Right kidney (tissue), 1 donor: ENCODE data around the gene SLC6A1.
"Not testable (repeated sequence)": the region's sequence is repeated elsewhere in the genome, so short reads cannot be mapped to it uniquely, and the experiment has no call there.

Experiments
- DNase-seq: peaks from one replicate; pipeline ENCODE4 v3.0.0-alpha.2; 2016

The SLC6A1 gene

DNA sequence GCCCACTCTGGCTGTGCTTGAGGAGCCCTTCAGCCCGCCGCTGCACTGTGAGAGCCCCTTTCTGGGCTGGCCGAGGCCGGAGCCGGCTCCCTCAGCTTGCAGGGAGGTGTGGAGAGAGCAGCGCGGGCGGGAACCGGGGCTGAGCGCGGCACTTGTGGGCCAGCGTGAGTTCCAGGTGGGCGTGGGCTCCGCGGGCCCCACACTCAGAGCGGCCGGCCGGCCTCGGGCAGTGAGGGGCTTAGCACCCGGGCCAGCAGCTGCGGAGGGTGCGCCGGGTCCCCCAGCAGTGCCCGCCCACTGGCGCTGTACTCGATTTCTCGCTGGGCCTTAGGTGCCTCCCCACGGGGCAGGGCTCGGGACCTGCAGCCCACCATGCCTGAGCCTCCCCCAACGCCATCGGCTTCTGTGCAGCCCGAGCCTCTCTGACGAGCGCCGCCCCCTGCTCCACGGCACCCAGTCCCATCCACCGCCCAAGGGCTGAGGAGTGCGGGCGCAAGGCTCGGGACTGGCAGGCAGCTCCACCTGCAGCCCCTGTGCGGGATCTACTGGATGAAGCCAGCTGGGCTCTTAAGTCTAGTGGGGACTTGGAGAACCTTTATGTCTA is 68.8 kb downstream of the SLC6A1 start:
- DNase-seq = not testable (repeated sequence)

DNA sequence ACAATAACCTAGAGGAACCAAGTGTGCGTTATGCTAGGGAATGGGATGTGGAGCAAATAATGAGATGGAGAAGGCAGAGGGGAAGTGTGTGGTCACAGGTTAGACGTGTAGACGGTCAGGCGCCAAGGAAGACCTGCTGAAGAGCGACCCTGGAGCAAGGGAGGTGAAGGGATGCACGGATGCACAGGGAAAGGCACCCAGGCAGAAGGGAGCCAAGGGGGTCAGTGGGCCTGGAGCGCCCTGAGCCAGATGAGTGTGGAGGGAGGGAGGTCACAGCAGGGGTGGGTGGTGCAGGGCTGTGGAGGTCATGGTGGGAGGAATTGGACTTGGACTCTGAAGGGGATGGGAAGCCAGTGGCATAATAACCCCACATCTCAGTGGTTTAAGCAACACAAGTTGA is 70.2 kb downstream of the SLC6A1 start:
- DNase-seq = no peak

DNA sequence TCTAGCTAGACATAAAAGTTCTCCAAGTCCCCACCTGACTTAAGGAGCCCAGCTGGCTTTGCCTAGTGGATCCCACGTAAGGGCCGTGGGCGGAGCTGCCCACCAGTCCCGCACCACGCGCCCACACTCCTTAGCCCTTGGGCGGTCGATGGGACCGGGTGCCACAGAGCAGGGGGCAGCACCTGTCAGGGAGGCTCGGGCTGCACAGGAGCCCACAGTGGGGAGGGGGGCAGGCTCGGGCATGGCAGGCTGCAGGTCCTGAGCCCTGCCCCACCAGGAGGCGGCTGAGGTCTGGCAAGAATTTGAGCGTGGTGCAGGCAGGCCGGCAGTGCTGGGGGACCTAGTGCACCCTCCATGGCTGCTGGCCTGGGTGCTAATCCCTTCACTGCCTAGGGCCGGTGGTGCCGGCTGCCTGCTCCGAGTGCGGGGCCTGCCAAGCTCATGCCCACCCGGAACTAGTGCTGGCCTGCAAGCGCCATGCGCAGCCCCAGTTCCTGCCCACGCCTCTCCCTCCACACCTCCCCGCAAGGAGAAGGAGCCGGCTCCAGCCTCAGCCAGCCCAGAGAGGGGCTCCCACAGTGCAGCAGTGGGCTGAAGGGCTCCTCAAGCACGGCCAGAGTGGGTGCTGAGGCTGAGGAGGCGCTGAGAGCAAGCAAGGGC is 78.7 kb downstream of the SLC6A1 start:
- no peak for DNase-seq

DNA sequence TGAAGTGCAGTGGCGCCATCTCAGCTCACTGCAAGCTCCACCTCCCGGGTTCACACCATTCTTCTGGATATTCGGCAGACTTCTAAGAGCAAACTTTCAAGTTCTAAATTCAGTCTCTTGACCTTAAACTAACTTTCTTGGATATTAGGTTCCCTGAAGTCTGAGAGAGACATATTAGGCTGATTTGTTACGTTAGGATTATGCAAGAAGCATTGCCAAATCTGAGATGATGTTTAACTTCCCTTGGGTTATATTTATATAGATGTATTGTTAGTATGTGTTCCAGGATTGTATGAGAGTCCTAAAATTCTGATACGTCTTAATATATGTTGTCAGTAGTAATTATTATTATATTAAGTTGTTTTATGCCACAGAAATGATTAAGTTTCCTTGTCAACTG is 80.1 kb downstream of the SLC6A1 start:
- no peak for DNase-seq

DNA sequence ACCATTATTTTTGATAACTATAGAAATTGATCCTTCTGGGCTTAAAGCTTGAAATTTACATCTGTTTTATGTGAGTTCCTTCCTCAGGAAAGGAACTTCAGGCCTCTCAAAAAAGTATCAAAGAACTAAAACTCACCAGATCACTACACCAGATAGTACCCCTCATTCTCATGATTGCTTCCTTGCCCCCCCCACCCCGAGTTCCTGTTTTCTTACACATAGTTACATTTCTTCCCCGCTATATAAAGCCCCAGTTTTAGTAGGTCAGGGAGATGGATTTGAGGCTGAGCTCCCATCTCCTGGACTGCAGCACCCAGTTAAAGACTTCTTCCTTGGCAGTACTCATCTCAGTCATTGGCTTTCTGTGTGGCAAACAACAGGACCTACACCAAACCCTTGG is 81.5 kb downstream of the SLC6A1 start:
- no peak for DNase-seq

DNA sequence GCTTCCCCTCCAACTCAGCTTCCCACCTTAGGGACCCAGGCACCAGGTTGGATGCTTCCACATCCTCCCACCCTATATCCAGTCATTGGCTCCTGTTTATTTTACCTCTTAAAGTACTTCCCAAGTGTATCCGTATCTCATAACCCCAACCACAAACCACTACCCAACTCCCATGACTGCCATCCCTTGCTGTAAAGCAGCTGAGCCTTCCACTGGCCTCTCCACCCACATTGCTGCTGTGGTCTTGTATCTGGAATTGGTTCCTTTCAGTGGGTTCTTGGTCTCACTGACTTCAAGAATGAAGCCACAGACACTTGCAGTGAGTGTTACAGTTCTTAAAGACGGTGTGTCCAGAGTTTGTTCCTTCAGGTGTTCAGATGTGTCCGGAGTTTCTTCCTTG is 81.9 kb downstream of the SLC6A1 start:
- DNase-seq = no peak

DNA sequence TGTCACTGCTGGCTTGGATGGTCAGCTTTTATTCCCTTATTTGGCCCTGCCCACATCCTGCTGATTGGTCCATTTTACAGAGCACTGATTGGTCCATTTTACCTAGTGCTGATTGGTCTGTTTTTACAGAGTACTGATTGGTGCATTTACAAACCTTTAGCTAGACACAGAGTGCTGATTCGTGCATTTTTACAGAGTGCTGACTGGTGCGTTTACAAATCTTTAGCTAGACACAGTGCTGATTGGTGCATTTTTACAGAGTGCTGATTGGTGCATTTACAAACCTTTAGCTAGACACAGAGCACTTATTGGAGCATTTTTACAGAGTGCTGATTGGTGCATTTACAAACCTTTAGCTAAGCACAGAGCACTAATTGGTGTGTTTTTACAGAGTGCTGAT is 82.6 kb downstream of the SLC6A1 start:
- DNase-seq = not testable (repeated sequence)

DNA sequence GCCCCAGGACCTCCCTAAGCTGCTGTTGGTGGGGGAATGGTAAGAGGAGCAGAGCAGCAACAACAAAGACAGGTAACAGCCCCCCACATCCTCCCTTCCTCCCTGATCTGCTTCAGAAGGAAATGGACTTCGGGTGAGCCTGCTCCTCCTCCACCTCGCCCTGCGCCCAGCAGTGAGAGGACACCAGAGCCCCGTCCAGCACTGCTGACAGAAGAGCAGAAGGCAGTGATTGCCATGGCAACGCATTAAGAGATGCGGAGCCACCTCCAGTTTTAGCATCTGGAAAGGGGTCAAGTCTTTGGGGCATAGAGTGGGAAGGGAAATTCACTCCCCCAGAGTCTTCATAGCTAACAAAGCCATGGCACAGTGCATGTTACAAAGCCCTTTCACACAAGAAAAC is 84.2 kb downstream of the SLC6A1 start:
- no peak for DNase-seq

DNA sequence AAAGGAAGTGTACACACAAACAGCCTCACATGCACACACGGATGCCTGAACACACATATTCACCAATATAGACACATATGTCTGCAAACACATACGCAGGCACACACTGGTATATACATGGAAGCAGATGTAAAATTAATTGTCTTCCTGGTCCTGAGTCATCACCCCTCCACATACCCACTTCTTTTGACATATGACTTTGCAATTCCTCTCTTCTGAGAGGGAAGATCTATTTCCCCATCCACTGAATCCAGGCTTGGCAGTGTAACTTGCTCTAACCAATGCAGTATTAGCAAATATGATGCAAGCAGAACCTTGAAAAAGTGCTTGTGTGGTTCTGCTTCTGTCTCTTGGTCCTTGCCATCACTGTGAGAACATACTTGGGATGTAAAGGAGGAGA is 84.9 kb downstream of the SLC6A1 start:
- DNase-seq = no peak

DNA sequence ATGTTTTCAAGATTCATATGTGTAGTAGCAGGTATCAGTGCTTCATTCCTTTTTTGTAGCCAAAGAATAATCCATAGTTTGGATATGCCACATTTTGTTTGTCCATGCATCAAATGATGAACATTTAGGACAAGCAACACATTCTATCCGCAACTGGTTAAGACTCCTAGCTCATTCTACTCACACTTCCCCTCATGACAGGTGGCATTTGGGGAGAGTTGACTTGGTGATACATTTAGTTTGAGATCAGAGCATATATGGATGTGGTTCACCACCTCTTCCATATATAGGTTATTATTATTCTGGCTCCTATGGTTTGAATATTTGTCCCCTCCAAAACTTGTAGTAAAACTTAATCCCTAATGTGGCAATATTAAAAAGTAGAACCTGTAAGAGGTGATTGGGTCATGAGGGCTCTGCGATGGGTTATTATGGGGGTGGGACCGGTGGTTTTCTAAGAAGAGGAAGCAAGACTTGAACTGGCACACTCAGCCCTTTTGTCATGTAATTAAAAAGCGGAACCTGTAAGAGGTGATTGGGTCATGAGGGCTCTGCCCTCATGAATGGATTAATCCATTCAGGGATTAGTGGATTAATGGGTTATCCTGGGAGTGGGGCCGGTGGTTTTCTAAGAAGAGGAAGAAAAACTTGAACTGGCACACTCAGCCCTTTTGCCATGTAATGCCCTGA is 86.4 kb downstream of the SLC6A1 start:
- DNase-seq = no peak

DNA sequence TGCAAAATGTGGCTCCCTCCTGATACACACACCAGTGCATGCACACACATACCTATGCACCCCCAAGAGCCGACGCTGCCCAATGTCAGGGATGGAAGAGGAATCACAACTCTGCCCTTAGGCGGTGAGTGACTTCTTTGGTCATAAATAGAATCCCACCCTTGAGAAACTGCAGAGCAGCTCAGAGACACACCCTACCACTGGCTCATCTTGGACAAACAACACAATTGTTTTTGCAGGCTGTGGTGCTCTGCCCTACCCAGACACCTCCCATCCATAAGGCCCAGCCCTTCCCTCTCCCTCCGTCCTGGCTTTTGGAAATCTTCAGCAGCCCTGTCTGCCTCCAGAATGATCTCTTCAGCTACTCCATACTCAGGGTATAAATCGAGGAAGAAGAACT is 87.9 kb downstream of the SLC6A1 start:
- DNase-seq = no peak

DNA sequence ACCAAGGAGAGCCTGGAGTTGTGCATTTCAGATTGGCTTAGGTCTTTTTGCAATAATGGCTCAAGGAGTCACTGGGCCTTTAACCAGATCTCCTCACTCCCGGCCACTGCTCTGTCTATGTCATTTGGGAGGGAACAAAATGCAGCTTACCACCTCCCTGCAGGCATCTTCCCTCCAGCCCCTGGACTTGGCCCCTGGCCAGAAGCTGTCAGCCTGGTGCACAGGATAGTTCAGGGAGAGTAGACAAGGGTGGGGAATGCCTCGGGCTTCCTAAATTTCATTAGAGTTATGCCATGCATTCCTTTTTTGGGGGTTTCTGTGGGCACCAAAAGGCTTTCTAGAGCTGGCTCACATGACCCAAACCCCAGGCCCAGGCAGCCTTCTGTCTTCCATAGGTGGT is 91.5 kb downstream of the SLC6A1 start:
- no peak for DNase-seq

DNA sequence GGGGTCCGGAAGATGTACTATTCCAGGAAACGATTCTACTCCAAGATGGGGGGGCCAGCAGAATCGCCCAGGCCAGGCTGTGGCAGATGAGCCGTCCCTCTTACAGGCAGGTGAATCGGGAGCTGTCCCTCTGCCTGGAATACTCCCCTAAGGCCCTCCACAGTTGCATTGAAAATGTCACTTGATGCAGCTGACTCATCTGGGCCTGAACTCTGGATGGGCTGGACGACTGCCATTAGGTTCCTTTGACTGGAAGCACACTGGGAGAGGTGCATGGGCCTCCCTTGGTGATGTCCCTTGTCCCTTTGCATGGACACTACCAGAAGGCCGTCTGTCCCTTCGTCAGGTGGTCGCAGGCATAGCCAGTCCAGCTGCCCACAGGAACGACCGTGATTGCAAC is 92.1 kb downstream of the SLC6A1 start:
- DNase-seq = no peak

DNA sequence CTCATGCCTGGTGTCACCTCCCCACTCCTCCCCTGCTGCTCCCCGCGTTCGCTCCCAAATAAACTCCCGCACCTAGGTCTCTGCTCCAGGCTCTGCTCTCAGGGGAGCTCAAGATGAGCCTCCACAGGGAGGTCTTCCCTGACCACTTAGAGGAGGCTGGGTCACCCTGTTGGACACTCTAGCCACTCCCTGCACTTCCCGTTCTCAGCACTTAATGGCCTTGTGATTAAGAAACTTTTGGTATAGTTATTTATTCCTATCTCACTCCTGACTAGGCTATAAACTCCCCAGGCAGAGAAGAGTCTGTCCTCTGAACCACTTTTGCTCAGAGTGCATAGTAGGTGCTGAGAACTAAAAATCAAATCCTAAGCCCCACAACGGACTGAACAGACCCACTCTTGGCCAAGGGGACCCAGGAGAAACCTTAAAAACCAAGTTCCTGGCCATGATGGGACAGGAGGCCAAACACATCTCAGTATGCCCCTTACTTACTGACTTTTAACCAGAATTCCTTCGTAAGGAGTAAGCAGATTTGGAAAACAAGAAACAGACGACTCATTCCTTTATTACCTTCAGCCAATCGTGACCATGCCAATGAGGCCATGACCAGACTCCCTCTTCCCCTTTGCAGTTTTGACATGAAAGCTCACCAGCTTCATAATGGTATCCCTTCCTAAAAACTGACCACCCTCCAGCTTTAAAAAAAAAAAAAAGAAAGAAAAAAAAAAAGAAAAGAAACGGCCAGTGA is 92.7 kb downstream of the SLC6A1 start:
- no peak for DNase-seq

DNA sequence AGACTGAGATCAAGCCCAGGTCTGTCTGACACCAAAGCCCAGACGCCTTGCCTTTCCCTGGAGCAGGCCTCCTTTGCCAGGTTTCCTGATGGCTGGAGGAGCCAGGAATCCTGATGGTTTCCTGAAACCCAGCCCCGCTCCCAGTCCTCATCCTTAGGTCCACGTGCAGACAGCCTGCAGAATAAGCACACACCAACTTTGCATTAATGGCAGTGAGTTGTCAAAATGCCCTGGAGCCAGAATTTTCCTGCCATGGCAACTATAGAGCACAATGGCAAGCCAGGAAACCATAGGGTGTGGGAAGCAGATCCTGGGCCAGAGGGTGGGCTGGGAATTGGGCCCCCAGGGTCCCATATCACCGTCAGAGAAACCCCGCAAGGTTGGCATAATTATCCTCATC is 94.3 kb downstream of the SLC6A1 start:
- DNase-seq = no peak

DNA sequence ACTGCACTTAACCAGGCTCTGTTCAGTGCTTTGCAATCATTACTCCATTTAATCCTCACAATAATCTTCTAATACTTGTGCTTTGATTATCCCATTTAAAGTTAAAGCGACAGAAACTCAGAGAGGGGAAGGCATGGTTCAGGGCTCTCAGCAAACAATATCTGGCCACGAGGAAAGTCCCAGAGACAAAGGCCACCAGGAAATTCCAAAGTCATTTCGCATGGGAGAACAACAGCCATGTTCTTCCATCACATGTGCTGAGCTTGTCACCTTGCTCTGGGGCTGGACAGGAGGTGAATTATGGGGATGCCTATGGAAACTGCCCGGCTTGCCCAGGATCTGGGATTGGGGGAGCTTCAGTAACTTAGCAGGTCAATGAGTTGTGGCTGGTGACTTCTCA is 95.5 kb downstream of the SLC6A1 start:
- DNase-seq = no peak

DNA sequence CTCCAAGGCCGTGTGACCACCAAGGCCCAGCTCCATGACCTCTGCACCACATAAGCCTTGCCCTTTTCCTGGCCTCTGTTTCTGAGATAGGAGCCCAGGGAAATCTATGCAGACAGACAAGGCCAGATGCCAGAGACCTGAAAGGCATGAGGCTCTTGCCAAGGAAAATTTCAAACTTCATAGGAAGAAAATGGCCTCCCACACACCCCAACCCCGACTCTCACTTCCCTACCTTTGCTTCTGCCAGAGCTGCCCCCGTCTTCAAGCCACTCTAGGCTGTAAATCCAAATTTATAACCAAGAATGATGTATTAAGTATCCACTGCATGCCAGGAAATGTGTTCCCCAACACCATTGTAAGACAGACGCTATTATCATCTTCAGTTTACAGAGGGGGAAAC is 96.3 kb downstream of the SLC6A1 start:
- DNase-seq = no peak
